Effector CD4-positive, alpha-beta T cell (primary cell): ENCODE data around the gene INHBC. TPM values are rescaled to one million over a fixed set of nuclear protein-coding genes. Genes with fewer than 3 reads are reported as not detected.
"Not testable (repeated sequence)": the region's sequence is repeated elsewhere in the genome, so short reads cannot be mapped to it uniquely, and the experiment has no call there.

Source experiments
- DNase-seq: peaks from one replicate; pipeline ENCODE4 v3.0.0-alpha.2; 2020
- total RNA-seq: gene quantifications from one replicate; lab custom pipeline; 2026; lab: John Stamatoyannopoulos, UW

Gene INHBC
- total RNA-seq, result not detected

DNA sequence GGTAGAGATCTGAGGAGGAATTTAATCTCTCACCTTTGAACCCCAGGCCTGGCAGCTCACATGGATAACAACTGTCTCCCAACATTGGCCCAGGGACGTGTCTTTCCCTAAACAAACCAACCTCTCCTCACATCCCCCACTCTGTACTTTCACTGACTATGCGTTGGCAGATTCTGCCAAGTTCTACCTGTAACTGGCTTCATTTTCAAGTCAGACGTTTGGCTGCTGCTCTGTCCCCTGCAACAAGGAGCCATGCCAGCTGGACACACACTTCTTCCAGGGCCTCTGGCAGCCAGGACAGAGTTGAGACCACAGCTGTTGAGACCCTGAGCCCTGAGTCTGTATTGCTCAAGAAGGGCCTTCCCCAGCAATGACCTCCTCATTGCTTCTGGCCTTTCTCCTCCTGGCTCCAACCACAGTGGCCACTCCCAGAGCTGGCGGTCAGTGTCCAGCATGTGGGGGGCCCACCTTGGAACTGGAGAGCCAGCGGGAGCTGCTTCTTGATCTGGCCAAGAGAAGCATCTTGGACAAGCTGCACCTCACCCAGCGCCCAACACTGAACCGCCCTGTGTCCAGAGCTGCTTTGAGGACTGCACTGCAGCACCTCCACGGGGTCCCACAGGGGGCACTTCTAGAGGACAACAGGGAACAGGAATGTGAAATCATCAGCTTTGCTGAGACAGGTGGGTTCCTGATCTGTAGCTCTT is at the start of gene INHBC:
Gene INHBC, plus strand, starts transcription at position 268 of the 707 bp plus-strand sequence. Its CDS starts 103 bp downstream, at position 371.
- no peak for DNase-seq

GRCh38 chr12:57385586-57385985 is 49.0 kb upstream of the INHBC start:
- no peak for DNase-seq

DNA sequence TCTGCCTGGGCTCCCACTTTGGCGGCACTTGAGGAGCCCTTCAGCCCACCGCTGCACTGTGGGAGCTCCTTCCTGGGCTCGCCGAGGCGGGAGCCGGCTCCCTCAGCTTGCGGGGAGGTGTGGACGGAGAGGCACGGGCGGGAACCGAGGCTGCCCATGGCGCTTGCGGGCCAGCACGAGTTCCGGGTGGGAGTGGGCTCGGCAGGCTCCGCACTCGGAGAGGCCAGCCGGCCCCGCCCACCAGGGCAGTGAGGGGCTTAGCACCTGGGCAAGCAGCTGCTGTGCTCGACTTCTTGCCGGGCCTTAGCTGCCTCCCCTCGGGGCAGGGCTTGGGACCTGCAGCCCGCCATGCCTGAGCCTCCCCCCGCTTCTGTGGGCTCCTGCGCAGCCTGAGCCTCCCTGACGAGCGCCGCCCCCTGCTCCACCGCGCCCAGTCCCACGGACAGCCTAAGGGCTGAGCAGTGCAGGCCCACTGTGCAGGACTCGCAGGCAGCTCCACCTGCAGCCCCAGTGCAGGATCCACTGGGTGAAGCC is 48.3 kb upstream of the INHBC start:
- no peak for DNase-seq

DNA sequence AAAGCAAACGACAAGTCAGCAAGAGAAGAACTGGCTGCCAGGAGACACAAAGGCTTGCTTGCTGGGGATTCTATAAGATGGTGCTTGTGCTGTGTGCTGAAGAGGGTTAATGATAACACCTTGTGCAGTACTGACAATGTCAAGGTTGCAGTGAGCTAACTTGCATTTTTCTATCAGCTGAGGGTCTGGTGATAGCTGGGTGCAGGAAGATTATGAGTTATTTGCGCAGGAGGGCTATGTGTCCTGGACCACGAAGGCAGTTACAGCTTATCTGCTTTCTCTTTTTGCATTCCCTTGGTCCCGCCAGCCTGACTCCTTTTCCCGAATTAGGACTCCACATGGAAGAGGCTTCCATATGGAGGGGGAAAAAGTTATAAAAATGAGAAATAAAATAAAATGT is 46.2 kb upstream of the INHBC start:
- no peak for DNase-seq

- DNase-seq, result no peak
Measured at GRCh38 chr12:57389033-57389432, 45.6 kb upstream of the INHBC start.

GRCh38 chr12:57390174-57390573 is 44.4 kb upstream of the INHBC start:
- no peak for DNase-seq

GRCh38 chr12:57395121-57395520 is 39.5 kb upstream of the INHBC start:
- no peak for DNase-seq

GRCh38 chr12:57397441-57397840 is 37.1 kb upstream of the INHBC start:
- DNase-seq, result no peak

- not testable (repeated sequence) for DNase-seq
Measured at GRCh38 chr12:57399718-57400463, 34.7 kb upstream of the INHBC start.

GRCh38 chr12:57401165-57401564 is 33.4 kb upstream of the INHBC start:
- no peak for DNase-seq

- not testable (repeated sequence) for DNase-seq
Measured at GRCh38 chr12:57402156-57402555, 32.4 kb upstream of the INHBC start.

DNA sequence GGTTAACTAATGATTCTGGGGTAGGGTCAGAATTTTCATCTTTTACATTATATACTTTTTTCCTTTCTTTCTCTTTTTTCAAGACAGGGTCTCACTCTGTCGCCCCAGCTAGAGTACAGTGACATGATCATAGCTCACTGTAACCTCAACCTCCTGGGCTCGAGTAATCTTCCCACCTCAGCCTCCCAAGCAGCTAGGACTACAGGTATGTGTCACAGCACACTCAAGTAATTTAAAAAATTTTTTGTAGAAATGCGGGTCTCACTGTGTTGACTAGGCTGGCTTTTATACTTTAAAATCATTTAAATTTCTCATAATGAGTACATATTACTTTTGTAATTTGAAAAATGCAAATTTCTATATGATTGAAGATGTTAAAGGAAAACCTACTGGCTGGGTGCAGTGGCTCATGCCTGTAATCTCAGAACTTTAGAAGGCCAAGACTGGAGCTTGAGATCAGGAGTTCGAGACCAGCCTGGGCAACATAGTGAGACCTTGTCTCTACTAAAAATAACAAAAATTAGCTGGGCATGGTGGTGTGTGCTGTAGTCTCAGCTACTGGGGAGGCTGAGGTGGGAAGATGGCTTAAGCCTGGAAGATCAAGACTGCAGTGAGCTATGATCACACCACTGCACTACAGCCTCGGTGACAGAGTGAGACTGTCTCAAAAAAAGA is 29.5 kb upstream of the INHBC start:
- no peak for DNase-seq

GRCh38 chr12:57410534-57410933 is 24.1 kb upstream of the INHBC start:
- DNase-seq, result no peak

DNA sequence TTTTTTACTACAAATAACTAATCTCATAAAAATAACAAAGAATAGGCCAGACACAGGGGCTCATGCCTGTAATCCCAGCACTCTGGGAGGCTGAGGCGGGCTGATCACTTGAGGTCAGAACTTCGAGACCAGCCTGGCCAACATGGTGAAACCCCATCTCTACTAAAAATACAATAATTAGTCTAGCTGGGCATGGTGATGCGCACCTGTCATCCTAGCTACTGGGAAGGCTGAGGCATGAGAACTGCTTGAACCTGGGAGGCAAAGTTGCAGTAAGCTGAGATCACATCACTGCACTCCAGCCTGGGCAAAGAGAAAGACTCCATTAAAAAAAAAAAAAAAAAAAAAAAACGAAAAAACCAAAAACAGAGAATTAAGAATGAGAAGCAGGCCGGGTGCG is 20.4 kb upstream of the INHBC start:
- DNase-seq, result not testable (repeated sequence)

DNA sequence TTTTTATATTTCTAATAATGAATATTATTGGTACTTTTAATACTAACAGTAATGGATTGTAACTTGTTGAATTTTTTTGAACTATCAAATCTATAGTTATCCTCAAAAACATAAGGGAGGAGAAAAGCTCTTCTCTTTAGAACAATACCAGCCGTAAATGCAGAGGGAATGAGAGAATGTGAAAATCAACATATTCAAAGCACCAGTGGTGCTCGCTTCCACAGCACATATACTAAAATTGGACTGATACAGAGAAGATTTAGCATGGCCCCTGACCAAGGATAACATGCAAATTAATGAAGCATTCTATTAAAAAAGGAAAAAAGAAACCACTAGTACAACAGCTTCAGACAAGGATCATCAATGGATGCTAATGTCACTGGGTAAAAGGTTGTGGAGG is 19.5 kb upstream of the INHBC start:
- no peak for DNase-seq

- no peak for DNase-seq
Measured at GRCh38 chr12:57416039-57416996, 18.3 kb upstream of the INHBC start.

- DNase-seq, result no peak
Measured at GRCh38 chr12:57418255-57418654, 16.3 kb upstream of the INHBC start.

- DNase-seq, result no peak
Measured at GRCh38 chr12:57419495-57419894, 15.1 kb upstream of the INHBC start.

DNA sequence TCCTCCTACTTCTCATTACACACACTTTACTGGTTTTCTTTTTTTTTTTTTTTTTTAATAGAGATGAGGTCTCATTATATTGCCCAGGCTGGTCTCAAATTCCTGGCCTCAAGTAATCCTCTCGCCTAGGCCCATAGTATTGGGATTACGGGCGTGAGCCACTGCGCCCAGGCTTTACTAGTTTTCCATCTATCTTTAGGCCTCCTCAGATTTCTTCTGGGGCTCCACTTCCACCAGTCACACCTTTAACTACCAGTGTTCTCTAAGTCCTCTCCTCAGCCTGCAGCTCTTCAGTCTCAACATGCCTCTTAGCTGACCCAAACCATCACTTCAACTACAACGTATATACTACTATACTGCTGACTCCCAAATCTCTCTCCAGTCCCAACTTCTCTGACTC is 14.1 kb upstream of the INHBC start:
- DNase-seq, result no peak

- not testable (repeated sequence) for DNase-seq
Measured at GRCh38 chr12:57426948-57427347, 7.6 kb upstream of the INHBC start.

- DNase-seq, result no peak
Measured at GRCh38 chr12:57428965-57429364, 5.6 kb upstream of the INHBC start.

- DNase-seq, result no peak
Measured at GRCh38 chr12:57429473-57430111, 5.0 kb upstream of the INHBC start.
